Astrocyte (in vitro differentiated cells and primary cell): ENCODE data around the gene NUP214. TPM values are rescaled to one million over a fixed set of nuclear protein-coding genes. Genes with fewer than 3 reads are reported as not detected.

ENCODE experiments used
- DNase-seq: peaks from one replicate; pipeline ENCODE4 v3.0.0-alpha.2; 2010; ENCODE audit warnings: low read depth
- FAIRE-seq: peaks from 2 replicates; lab custom pipeline; 2011; peaks lifted over from hg19 to GRCh38; lab: Jason Lieb, UNC
- H2AFZ ChIP-seq: 2 replicates; pipeline ENCODE4 v1.6.0; 2012; ENCODE audit warnings: low read depth, low read length, inconsistent platforms
- H3K27ac ChIP-seq: 2 replicates; pipeline ENCODE4 v1.5.1; 2011; ENCODE audit warnings: low read depth, low read length, inconsistent platforms
- H3K27me3 ChIP-seq: 2 replicates; pipeline ENCODE4 v1.6.0; 2011; ENCODE audit warnings: low read length, inconsistent platforms; ENCODE audit not compliant: insufficient read depth
- H3K36me3 ChIP-seq: 2 replicates; pipeline ENCODE4 v1.5.1; 2011; ENCODE audit warnings: low read length, inconsistent platforms; ENCODE audit not compliant: insufficient read depth
- H3K4me1 ChIP-seq: 2 replicates; pipeline ENCODE4 v1.5.1; 2011; ENCODE audit warnings: low read length, inconsistent platforms; ENCODE audit not compliant: insufficient read depth
- H3K4me2 ChIP-seq: 2 replicates; pipeline ENCODE4 v1.6.0; 2012; ENCODE audit warnings: low read length, inconsistent platforms
- H3K4me3 ChIP-seq: 2 replicates; pipeline ENCODE4 v1.5.1; 2011; ENCODE audit warnings: low read depth, mild to moderate bottlenecking, low read length, inconsistent platforms; ENCODE audit not compliant: insufficient read depth
- H3K79me2 ChIP-seq: 2 replicates; pipeline ENCODE4 v1.6.0; 2012; ENCODE audit warnings: mild to moderate bottlenecking, low read length, inconsistent platforms; ENCODE audit not compliant: insufficient read depth
- H3K9ac ChIP-seq: 2 replicates; pipeline ENCODE4 v1.6.0; 2012; ENCODE audit warnings: mild to moderate bottlenecking, low read length, inconsistent platforms
- H3K9me3 ChIP-seq: 2 replicates; pipeline ENCODE4 v1.5.1; 2012; ENCODE audit warnings: low read depth, mild to moderate bottlenecking, low read length, inconsistent platforms; ENCODE audit not compliant: insufficient read depth
- H4K20me1 ChIP-seq: 2 replicates; pipeline ENCODE4 v1.6.0; 2012; ENCODE audit warnings: low read length, inconsistent platforms; ENCODE audit not compliant: insufficient read depth
- H3K27ac Mint-ChIP-seq: one replicate; pipeline ENCODE4 v1.8.0; 2021; ENCODE audit warnings: mild to moderate bottlenecking, mixed read lengths; ENCODE audit not compliant: unreplicated experiment
- H3K27me3 Mint-ChIP-seq: one replicate; pipeline ENCODE4 v1.8.0; 2021; ENCODE audit warnings: low read depth, mixed read lengths; ENCODE audit not compliant: unreplicated experiment
- H3K36me3 Mint-ChIP-seq: one replicate; pipeline ENCODE4 v1.8.0; 2021; ENCODE audit warnings: low read depth, mixed read lengths; ENCODE audit not compliant: unreplicated experiment
- H3K4me1 Mint-ChIP-seq: one replicate; pipeline ENCODE4 v1.8.0; 2021; ENCODE audit warnings: low read depth, mixed read lengths; ENCODE audit not compliant: unreplicated experiment
- H3K4me3 Mint-ChIP-seq: one replicate; pipeline ENCODE4 v1.8.0; 2021; ENCODE audit warnings: mild to moderate bottlenecking, moderate library complexity, mixed read lengths; ENCODE audit not compliant: unreplicated experiment
- H3K9me3 Mint-ChIP-seq: one replicate; pipeline ENCODE4 v1.8.0; 2021; ENCODE audit warnings: mild to moderate bottlenecking, mixed read lengths; ENCODE audit not compliant: unreplicated experiment
- CTCF ChIP-seq: IDR thresholded peaks from 2 replicates; pipeline ENCODE4 v1.5.1; 2011; ENCODE audit warnings: low read depth, mild to moderate bottlenecking, inconsistent platforms, low read length, moderate library complexity; ENCODE audit not compliant: insufficient read depth
- EZH2 ChIP-seq: IDR thresholded peaks from 2 replicates; pipeline ENCODE4 v1.6.1; 2012; ENCODE audit warnings: mild to moderate bottlenecking, low read length, inconsistent platforms; ENCODE audit not compliant: insufficient read depth
- total RNA-seq: library from RNA; stranded (reverse); gene quantifications from 2 replicates; pipeline ENCODE4 v1.2.1, GENCODE V29; 2021

The NUP214 gene
- total RNA-seq, 1 donor from 2014 or later: 30.5 TPM

- no peaks in the 10 kb centered on the region for H3K4me1 ChIP-seq
- no peaks in the 10 kb centered on the region for H4K20me1 ChIP-seq
- no peaks in the 10 kb centered on the region for H3K79me2 ChIP-seq
- H3K4me1 Mint-ChIP-seq: peaks cover 2% of the 10 kb centered on the region
- H3K27me3 Mint-ChIP-seq: peaks cover 34% of the 10 kb centered on the region
- no peaks in the 10 kb centered on the region for H3K9me3 ChIP-seq
- H3K36me3 Mint-ChIP-seq: peaks cover 4% of the 10 kb centered on the region
- DNase-seq (no peak), FAIRE-seq (no peak)
- H3K27ac Mint-ChIP-seq: no peak overlapping the region
- no peak overlapping the region for H3K4me2 ChIP-seq
- H3K27me3 ChIP-seq: peaks cover 8% of the 10 kb centered on the region
- H3K9me3 Mint-ChIP-seq: no peaks in the 10 kb centered on the region
- H3K4me3 ChIP-seq: no peak overlapping the region
- no peak overlapping the region for H3K9ac ChIP-seq
- H3K36me3 ChIP-seq: no peaks in the 10 kb centered on the region
- H3K27ac ChIP-seq: no peak overlapping the region
- H2AFZ ChIP-seq: no peak overlapping the region
- no peak for TF ChIP-seq CTCF
- TF ChIP-seq EZH2: no peak
- no peak overlapping the region for H3K4me3 Mint-ChIP-seq
Observed at GRCh38 chr9:131272212-131272611, 146.8 kb downstream of the NUP214 start.

DNA sequence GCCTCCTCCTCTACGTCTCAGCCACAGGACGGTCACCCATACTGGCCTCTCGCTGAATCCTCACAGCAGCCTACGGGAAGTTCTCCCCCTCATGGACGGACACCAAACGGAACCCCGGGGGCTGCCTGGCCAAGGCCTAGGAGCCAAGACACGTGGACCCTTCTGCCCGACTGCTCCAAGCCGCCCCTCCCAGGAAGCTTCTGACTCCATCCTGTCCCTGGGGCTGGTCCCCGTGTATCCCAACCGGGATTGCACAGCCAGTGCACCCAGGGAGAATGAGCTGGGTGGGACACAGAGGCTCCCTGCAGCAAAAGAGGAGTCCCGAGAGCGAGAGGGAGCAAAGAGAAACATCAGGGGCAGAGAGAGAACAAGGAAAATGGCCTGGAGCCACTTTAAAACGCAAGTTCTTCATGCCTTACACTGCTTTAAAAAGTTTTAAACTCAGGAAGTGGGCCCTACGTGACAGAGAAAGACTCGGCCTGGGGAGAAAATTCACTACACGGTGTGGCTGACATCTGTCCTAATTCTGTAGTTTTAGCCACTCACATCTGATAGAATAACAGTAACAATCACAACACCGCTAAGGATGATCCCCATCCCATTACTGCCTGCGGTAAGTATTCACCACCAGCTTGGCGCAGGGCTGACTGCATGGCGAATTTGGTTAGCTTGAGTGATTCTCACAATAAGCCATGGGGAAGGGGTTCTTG lies 147.9 kb downstream of the NUP214 start:
- H3K27me3 ChIP-seq: peaks cover 10% of the 10 kb centered on the region
- H3K79me2 ChIP-seq: no peaks in the 10 kb centered on the region
- Mint-ChIP-seq H3K27me3 (peaks cover 37% of the 10 kb centered on the region), H3K27ac (no peak overlapping the region), H3K9me3 (no peaks in the 10 kb centered on the region), H3K4me1 (peaks cover 2% of the 10 kb centered on the region), H3K36me3 (peaks cover 4% of the 10 kb centered on the region), H3K4me3 (no peak overlapping the region)
- TF ChIP-seq CTCF: no peak
- TF ChIP-seq EZH2: no peak
- FAIRE-seq (no peak), DNase-seq (no peak)
- H2AFZ ChIP-seq: no peak overlapping the region
- no peak overlapping the region for H3K4me3 ChIP-seq
- H4K20me1 ChIP-seq: no peaks in the 10 kb centered on the region
- H3K4me1 ChIP-seq: no peaks in the 10 kb centered on the region
- H3K9me3 ChIP-seq: no peaks in the 10 kb centered on the region
- H3K27ac ChIP-seq: no peak overlapping the region
- no peak overlapping the region for H3K4me2 ChIP-seq
- H3K9ac ChIP-seq: no peak overlapping the region
- no peaks in the 10 kb centered on the region for H3K36me3 ChIP-seq
